Loucy (cell line): ENCODE data around the gene SMPD4.

Experiments used
- EZH2phosphoT487 ChIP-seq: fragments of 200-600 bp; IDR thresholded peaks from 2 replicates; pipeline ENCODE4 v1.6.1; 2018; ENCODE audit warnings: antibody characterized with exemption, mild to moderate bottlenecking, moderate library complexity, borderline replicate concordance
- TF ChIP-seq, protein P1 (sequence below): fragments of 200-600 bp; sonication (generic); conservative IDR thresholded peaks from 2 replicates; pipeline ENCODE4 v1.5.1; 2014; ENCODE audit warnings: mild to moderate bottlenecking, antibody characterized with exemption, low read length

DNA sequence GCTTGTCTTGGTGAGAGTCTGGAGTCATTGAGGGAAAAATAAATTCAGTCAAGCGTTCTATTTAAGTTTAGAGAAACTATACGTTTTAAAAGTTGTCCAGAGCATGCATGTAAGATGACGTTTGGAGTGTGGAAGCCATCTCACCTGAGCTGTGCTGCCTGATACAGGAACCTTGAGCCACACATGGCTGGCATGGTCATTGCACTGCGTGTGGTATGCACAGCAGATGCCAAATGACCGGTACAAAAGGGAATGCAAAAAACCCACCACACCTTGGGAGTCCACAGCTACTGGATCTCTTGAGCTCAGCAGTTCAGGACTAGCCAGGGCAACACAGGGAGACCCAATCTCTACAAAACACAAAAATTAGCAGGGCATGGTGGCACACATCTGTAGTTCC is 5.0 kb upstream of the SMPD4 start:
- TF ChIP-seq, protein P1, sequence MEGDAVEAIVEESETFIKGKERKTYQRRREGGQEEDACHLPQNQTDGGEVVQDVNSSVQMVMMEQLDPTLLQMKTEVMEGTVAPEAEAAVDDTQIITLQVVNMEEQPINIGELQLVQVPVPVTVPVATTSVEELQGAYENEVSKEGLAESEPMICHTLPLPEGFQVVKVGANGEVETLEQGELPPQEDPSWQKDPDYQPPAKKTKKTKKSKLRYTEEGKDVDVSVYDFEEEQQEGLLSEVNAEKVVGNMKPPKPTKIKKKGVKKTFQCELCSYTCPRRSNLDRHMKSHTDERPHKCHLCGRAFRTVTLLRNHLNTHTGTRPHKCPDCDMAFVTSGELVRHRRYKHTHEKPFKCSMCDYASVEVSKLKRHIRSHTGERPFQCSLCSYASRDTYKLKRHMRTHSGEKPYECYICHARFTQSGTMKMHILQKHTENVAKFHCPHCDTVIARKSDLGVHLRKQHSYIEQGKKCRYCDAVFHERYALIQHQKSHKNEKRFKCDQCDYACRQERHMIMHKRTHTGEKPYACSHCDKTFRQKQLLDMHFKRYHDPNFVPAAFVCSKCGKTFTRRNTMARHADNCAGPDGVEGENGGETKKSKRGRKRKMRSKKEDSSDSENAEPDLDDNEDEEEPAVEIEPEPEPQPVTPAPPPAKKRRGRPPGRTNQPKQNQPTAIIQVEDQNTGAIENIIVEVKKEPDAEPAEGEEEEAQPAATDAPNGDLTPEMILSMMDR = no peak
- TF ChIP-seq EZH2phosphoT487 = no peak
